MM.1S (cell line): Measurements from ENCODE around the gene GRIK3.

Experiments
- CTCF ChIP-seq: fragments of 300-600 bp; sonication (generic); IDR thresholded peaks from 2 replicates; pipeline ENCODE4 v1.5.1; 2016; ENCODE audit warnings: antibody characterized with exemption, low read length, mixed read lengths
- EZH2 ChIP-seq: fragments of 300-600 bp; sonication (generic); optimal IDR thresholded peaks from 2 replicates; pipeline ENCODE3; 2017; ENCODE audit warnings: low read depth, mild to moderate bottlenecking, antibody characterized with exemption, low read length, mixed read lengths
- EZH2phosphoT487 ChIP-seq: fragments of 300-600 bp; sonication (generic); IDR thresholded peaks from 2 replicates; pipeline ENCODE4 v1.6.1; 2018; ENCODE audit warnings: antibody characterized with exemption, low read length

DNA sequence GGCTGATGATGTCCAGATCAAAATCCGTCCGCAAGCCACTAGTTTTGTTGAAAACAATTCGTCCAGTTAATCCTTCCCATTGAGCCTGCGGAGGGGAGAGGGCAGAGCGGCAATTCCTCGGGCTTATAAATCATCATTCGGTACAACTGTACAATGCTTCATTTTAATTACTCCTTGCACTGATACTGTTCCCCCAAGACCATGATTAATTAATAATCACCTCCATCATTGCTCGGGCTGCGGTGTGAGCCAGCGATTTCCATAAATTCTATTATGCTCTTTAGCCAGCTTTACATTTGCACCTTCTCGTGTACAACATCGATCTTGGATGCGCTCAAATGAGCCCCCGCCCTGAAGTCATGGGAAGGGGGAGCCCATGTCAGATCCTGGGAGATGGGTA, 180.7 kb downstream of the GRIK3 start:
- no peak for TF ChIP-seq CTCF
- no peak for TF ChIP-seq EZH2phosphoT487
- TF ChIP-seq EZH2 = no peak
